Stomach smooth muscle (tissue), 2 donors: ENCODE results near the gene AP5Z1.

Experiments used
- H3K27ac ChIP-seq: one replicate; pipeline ENCODE4 v1.7.0; 2013; ENCODE audit warnings: mild to moderate bottlenecking, low read length, inconsistent platforms
- H3K27me3 ChIP-seq, 2 donors: one replicate each; pipeline ENCODE4 v1.7.0; 2013; ENCODE audit warnings: low read length in 2 of 2; ENCODE audit not compliant: insufficient read depth in 2 of 2, control insufficient read depth in 1 of 2
- H3K36me3 ChIP-seq, 2 donors: one replicate each; pipeline ENCODE4 v1.7.0; 2013; ENCODE audit warnings: low read length in 2 of 2; ENCODE audit not compliant: control insufficient read depth in 2 of 2, insufficient read depth in 2 of 2
- H3K4me1 ChIP-seq: one replicate; pipeline ENCODE4 v1.7.0; 2013; ENCODE audit warnings: low read length; ENCODE audit not compliant: control insufficient read depth, insufficient read depth
- H3K4me3 ChIP-seq, 2 donors: one replicate each; pipeline ENCODE4 v1.7.0; 2013; ENCODE audit warnings: low read length in 2 of 2
- H3K9ac ChIP-seq, 2 donors: one replicate each; pipeline ENCODE4 v1.7.0; 2013; ENCODE audit warnings: low read length in 2 of 2, mild to moderate bottlenecking in 1 of 2
- H3K9me3 ChIP-seq, 2 donors: one replicate each; pipeline ENCODE4 v1.7.0; 2013; ENCODE audit warnings: low read length in 2 of 2; ENCODE audit not compliant: control insufficient read depth in 2 of 2
- donor health status: healthy.
- donor health status: Pancreatic carcinoma.

The AP5Z1 gene

GRCh38 chr7:4747013-4747412, 28.4 kb upstream of the AP5Z1 start:
- no peak overlapping the region for H3K4me3 ChIP-seq
- H3K9me3 ChIP-seq = no peaks in the 10 kb centered on the region
- H3K9ac ChIP-seq = peak overlapping the region in 1 of 2 donors; percentile 69
- H3K36me3 ChIP-seq = peaks cover 11 to 15% of the 10 kb centered on the region in 2 donors
- no peaks in the 10 kb centered on the region for H3K27me3 ChIP-seq
- peak overlapping the region; percentile 95 for H3K27ac ChIP-seq
- H3K4me1 ChIP-seq = peaks cover 38% of the 10 kb centered on the region

- H3K4me1 ChIP-seq = peaks cover 38% of the 10 kb centered on the region
- H3K9me3 ChIP-seq = no peaks in the 10 kb centered on the region
- H3K27me3 ChIP-seq = no peaks in the 10 kb centered on the region
- H3K4me3 ChIP-seq = no peak overlapping the region
- peak overlapping the region; percentile 95 for H3K27ac ChIP-seq
- no peak overlapping the region for H3K9ac ChIP-seq
- H3K36me3 ChIP-seq = peaks cover 4 to 8% of the 10 kb centered on the region in 2 donors
These were observed 27.7 kb upstream of the AP5Z1 start for GRCh38 chr7:4747746-4748145.

- H3K9me3 ChIP-seq = no peaks in the 10 kb centered on the region
- peak overlapping the region; percentile 95 for H3K27ac ChIP-seq
- H3K9ac ChIP-seq = peak overlapping the region in 1 of 2 donors; percentile 36
- H3K27me3 ChIP-seq = no peaks in the 10 kb centered on the region
- H3K4me3 ChIP-seq = no peak overlapping the region
- H3K4me1 ChIP-seq = peaks cover 41% of the 10 kb centered on the region
- H3K36me3 ChIP-seq = peaks cover 0 to 6% of the 10 kb centered on the region in 2 donors
These were observed 27.2 kb upstream of the AP5Z1 start for GRCh38 chr7:4748231-4748681.

GRCh38 chr7:4749363-4749762, 26.1 kb upstream of the AP5Z1 start:
- Histone ChIP-seq H3K9ac (no peak overlapping the region), H3K27me3 (no peaks in the 10 kb centered on the region), H3K4me3 (no peak overlapping the region), H3K4me1 (peaks cover 46% of the 10 kb centered on the region), H3K9me3 (no peaks in the 10 kb centered on the region), H3K36me3 (peaks cover 0 to 4% of the 10 kb centered on the region in 2 donors), H3K27ac (peak overlapping the region; percentile 55)

GRCh38 chr7:4749798-4750197, 25.6 kb upstream of the AP5Z1 start:
- Histone ChIP-seq H3K9ac (no peak overlapping the region), H3K27me3 (no peaks in the 10 kb centered on the region), H3K27ac (peak overlapping the region; percentile 55), H3K36me3 (peaks cover under 1 to 9% of the 10 kb centered on the region in 2 donors), H3K4me1 (peaks cover 41% of the 10 kb centered on the region), H3K9me3 (no peaks in the 10 kb centered on the region), H3K4me3 (no peak overlapping the region)

DNA sequence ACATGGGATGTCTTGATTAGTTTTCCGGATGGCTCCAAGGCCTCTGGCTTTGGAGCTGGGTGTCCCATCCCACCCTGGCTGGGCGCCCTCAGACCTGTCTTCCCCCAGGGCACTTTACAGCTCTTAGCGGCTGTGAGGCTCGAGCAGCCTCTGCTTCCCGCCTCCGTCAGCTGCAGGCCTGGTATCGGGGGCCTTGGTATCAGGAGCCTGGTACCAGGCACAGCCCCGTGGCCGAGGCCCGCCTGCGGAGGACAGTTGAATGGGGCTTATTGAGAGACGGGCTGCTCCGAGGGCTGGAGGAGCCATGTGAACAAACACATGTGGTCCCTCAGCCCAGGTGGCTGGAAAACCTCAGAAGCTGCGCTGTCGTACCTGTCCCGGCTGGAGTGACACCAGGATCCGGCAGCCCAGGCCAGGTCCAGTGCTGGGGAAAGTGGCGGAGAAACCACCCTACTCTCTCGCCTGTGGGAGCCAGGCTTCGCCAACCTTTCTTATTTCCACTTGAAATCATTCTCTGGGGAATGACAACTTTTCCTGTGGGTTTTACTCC, 23.9 kb upstream of the AP5Z1 start:
- Histone ChIP-seq H3K4me1 (peaks cover 30% of the 10 kb centered on the region), H3K4me3 (no peak overlapping the region), H3K36me3 (peaks cover 7 to 18% of the 10 kb centered on the region in 2 donors), H3K27ac (peak overlapping the region; percentile 11), H3K9ac (no peak overlapping the region), H3K9me3 (no peaks in the 10 kb centered on the region), H3K27me3 (no peaks in the 10 kb centered on the region)

- Histone ChIP-seq H3K27ac (peak overlapping the region; percentile 46), H3K4me1 (peaks cover 19% of the 10 kb centered on the region), H3K4me3 (no peak overlapping the region), H3K9me3 (no peaks in the 10 kb centered on the region), H3K36me3 (peaks cover 11 to 28% of the 10 kb centered on the region in 2 donors), H3K27me3 (no peaks in the 10 kb centered on the region), H3K9ac (peak overlapping the region in 1 of 2 donors; percentile 24)
These were observed 21.6 kb upstream of the AP5Z1 start for GRCh38 chr7:4753598-4754432.

DNA sequence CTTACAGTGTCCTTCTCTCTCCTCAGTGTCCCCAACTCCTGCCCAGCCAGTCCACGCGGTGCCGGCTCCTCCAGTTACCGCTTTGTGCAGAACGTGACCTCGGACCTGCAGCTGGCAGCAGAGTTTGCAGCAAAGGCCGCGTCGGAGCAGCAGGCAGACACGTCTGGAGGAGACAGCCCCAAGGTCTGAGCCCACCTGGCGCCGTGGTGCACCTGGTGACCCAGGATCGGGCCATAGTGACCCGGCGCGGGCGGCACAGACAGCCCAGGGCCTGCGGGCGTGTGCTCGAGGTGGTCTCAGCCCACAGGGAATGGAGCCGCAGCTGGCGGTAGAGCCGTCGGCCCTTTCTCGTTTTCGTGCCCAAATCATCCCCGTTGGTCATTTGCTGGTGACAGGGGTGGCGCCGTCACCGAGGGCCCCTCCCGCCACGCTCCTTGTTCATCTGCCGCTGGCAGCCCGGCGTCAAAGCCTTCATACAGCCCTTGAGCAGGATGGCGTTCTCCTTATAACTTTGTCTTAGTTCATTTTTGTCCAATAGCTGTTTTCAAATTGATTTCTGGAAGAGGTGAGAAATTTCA, 20.9 kb upstream of the AP5Z1 start:
- Histone ChIP-seq H3K4me1 (peaks cover 17% of the 10 kb centered on the region), H3K9me3 (no peaks in the 10 kb centered on the region), H3K27me3 (no peaks in the 10 kb centered on the region), H3K9ac (no peak overlapping the region), H3K36me3 (peaks cover 11 to 34% of the 10 kb centered on the region in 2 donors), H3K4me3 (no peak overlapping the region), H3K27ac (no peak overlapping the region)

- Histone ChIP-seq H3K27me3 (no peaks in the 10 kb centered on the region), H3K4me1 (peaks cover 13% of the 10 kb centered on the region), H3K27ac (no peak overlapping the region), H3K9me3 (no peaks in the 10 kb centered on the region), H3K36me3 (peaks cover 11 to 38% of the 10 kb centered on the region in 2 donors), H3K4me3 (no peak overlapping the region), H3K9ac (no peak overlapping the region)
These were observed 20.4 kb upstream of the AP5Z1 start for GRCh38 chr7:4755045-4755444.

GRCh38 chr7:4758111-4758510, 17.3 kb upstream of the AP5Z1 start:
- no peak overlapping the region for H3K9ac ChIP-seq
- no peaks in the 10 kb centered on the region for H3K27me3 ChIP-seq
- no peaks in the 10 kb centered on the region for H3K9me3 ChIP-seq
- H3K4me3 ChIP-seq = no peak overlapping the region
- H3K4me1 ChIP-seq = peaks cover 11% of the 10 kb centered on the region
- H3K36me3 ChIP-seq = peaks cover 24 to 57% of the 10 kb centered on the region in 2 donors
- no peak overlapping the region for H3K27ac ChIP-seq
